ENCODE measurements around the gene WAC.

The WAC gene

GRCh38 chr10:28669227-28670173, 136.6 kb downstream of the WAC start:
- no peak for DNase-seq
